IMR-90 (cell line): ENCODE data around the gene ALDOB. TPM values are rescaled to one million over a fixed set of nuclear protein-coding genes. Genes with fewer than 3 reads are reported as not detected.

Experiments used
- ATAC-seq: fragments of 200-7000 bp; cut with Tn5 transposase; 2 replicates; pipeline ENCODE4 v1.9.1; 2020; ENCODE audit warnings: low read depth, mild to moderate bottlenecking, moderate library complexity
- BruUV-seq: library from RNA; stranded (reverse); fragments of 400-500 nt; replicated peaks from 2 replicates; lab custom pipeline; 2021; lab: Mats Ljungman, UMichigan
- CTCF ChIA-PET: fragments of 300-600 bp; formaldehyde crosslinking; extraction: SDS; loops from one replicate; lab custom pipeline; 2021; ENCODE audit warnings: antibody characterized with exemption; lab: Yijun Ruan, JAX
- POLR2A ChIA-PET: fragments of 300-600 bp; sonication (Branson Sonifier 250); formaldehyde crosslinking; loops from one replicate; lab custom pipeline; 2022; ENCODE audit warnings: antibody characterized with exemption; ENCODE audit not compliant: unreplicated experiment; lab: Charles Lee
- DNase-seq: peaks from one replicate; pipeline ENCODE4 v3.0.0; 2013
- H2AFZ ChIP-seq: replicated peaks from 2 replicates; pipeline ENCODE3; 2013; ENCODE audit warnings: low read length, mild to moderate bottlenecking; ENCODE audit not compliant: poor library complexity
- H2AK5ac ChIP-seq: 2 replicates; pipeline ENCODE4 v1.6.1; 2013; ENCODE audit warnings: low read depth, low read length, inconsistent platforms
- H2AK9ac ChIP-seq: replicated peaks from 2 replicates; pipeline ENCODE3; 2013; ENCODE audit warnings: mild to moderate bottlenecking, low read depth, low read length, moderate library complexity; ENCODE audit not compliant: poor library complexity
- H2BK120ac ChIP-seq: 2 replicates; pipeline ENCODE4 v1.6.1; 2013; ENCODE audit warnings: low read depth, low read length, inconsistent platforms
- H2BK15ac ChIP-seq: 3 replicates; pipeline ENCODE4 v1.6.1; 2013; ENCODE audit warnings: low read depth, low read length, inconsistent platforms
- H2BK20ac ChIP-seq: 2 replicates; pipeline ENCODE4 v1.6.1; 2013; ENCODE audit warnings: low read depth, mild to moderate bottlenecking, inconsistent platforms, low read length, moderate library complexity
- H2BK5ac ChIP-seq: 2 replicates; pipeline ENCODE4 v1.6.1; 2013; ENCODE audit warnings: mild to moderate bottlenecking, low read depth, low read length, inconsistent platforms; ENCODE audit not compliant: poor library complexity, severe bottlenecking
- H3K14ac ChIP-seq: replicated peaks from 2 replicates; pipeline ENCODE4 v1.6.1; 2013; ENCODE audit warnings: low read depth, low read length, inconsistent platforms
- H3K18ac ChIP-seq: 2 replicates; pipeline ENCODE4 v1.6.1; 2013; ENCODE audit warnings: low read depth, low read length, control low read depth
- H3K23ac ChIP-seq: 2 replicates; pipeline ENCODE4 v1.6.1; 2013; ENCODE audit warnings: low read depth, low read length, inconsistent platforms
- H3K27ac ChIP-seq: 2 replicates; pipeline ENCODE4 v1.5.1; 2013; ENCODE audit warnings: mild to moderate bottlenecking, control low read depth, low read length; ENCODE audit not compliant: insufficient read depth
- H3K27me3 ChIP-seq: 2 replicates; pipeline ENCODE4 v1.6.1; 2013; ENCODE audit warnings: low read length; ENCODE audit not compliant: control insufficient read depth, insufficient read depth
- H3K36me3 ChIP-seq: 2 replicates; pipeline ENCODE4 v1.6.1; 2013; ENCODE audit warnings: low read length, mixed read lengths; ENCODE audit not compliant: control insufficient read depth, insufficient read depth
- H3K4ac ChIP-seq: 2 replicates; pipeline ENCODE4 v1.6.1; 2013; ENCODE audit warnings: low read depth, low read length, inconsistent platforms
- H3K4me1 ChIP-seq: 2 replicates; pipeline ENCODE4 v1.6.1; 2013; ENCODE audit warnings: low read length, mixed read lengths; ENCODE audit not compliant: control insufficient read depth, insufficient read depth
- H3K4me2 ChIP-seq: 2 replicates; pipeline ENCODE4 v1.6.1; 2013; ENCODE audit warnings: low read depth, mild to moderate bottlenecking, control low read depth, low read length, moderate library complexity
- H3K4me3 ChIP-seq: 2 replicates; pipeline ENCODE4 v1.5.1; 2013; ENCODE audit warnings: low read depth, mild to moderate bottlenecking, control low read depth, low read length, moderate library complexity; ENCODE audit not compliant: insufficient read depth
- H3K56ac ChIP-seq: 2 replicates; pipeline ENCODE4 v1.6.1; 2013; ENCODE audit warnings: low read length, inconsistent platforms; ENCODE audit not compliant: insufficient read depth; ENCODE audit errors: extremely low read depth
- H3K79me1 ChIP-seq, 2 experiments: 2 replicates each; pipeline ENCODE4 v1.6.1; 2013; ENCODE audit warnings: low read length in 2 of 2, inconsistent platforms in 1 of 2, low read depth in 1 of 2
- H3K9ac ChIP-seq: 2 replicates; pipeline ENCODE4 v1.6.1; 2013; ENCODE audit warnings: low read depth, low read length, control low read depth
- H3K9me1 ChIP-seq: 2 replicates; pipeline ENCODE4 v1.6.1; 2013; ENCODE audit warnings: low read length, inconsistent platforms; ENCODE audit not compliant: insufficient read depth
- H3K9me3 ChIP-seq: 2 replicates; pipeline ENCODE4 v1.6.1; 2013; ENCODE audit warnings: low read length; ENCODE audit not compliant: control insufficient read depth, insufficient read depth
- H4K20me1 ChIP-seq: 2 replicates; pipeline ENCODE4 v1.6.1; 2013; ENCODE audit warnings: low read length, inconsistent platforms; ENCODE audit not compliant: insufficient read depth
- H4K5ac ChIP-seq: 2 replicates; pipeline ENCODE4 v1.6.1; 2013; ENCODE audit warnings: mild to moderate bottlenecking, low read depth, low read length, control low read depth
- H4K8ac ChIP-seq, 2 experiments: 2 replicates each; pipeline ENCODE4 v1.6.1; 2013; ENCODE audit warnings: low read depth in 2 of 2, low read length in 2 of 2, control low read depth in 1 of 2, inconsistent platforms in 1 of 2
- H4K91ac ChIP-seq: 2 replicates; pipeline ENCODE4 v1.6.1; 2013; ENCODE audit warnings: low read depth, low read length, inconsistent platforms; ENCODE audit not compliant: insufficient read depth
- CEBPB ChIP-seq: IDR thresholded peaks from 2 replicates; pipeline ENCODE4 v1.6.1; 2012; ENCODE audit warnings: low read depth, low read length, improper control_type of control experiment
- MAZ ChIP-seq: IDR thresholded peaks from 2 replicates; pipeline ENCODE4 v1.6.1; 2012; ENCODE audit warnings: low read depth, mild to moderate bottlenecking, low read length, improper control_type of control experiment, moderate library complexity, borderline replicate concordance
- POLR2A ChIP-seq: IDR thresholded peaks from 2 replicates; pipeline ENCODE4 v1.6.1; 2012; ENCODE audit warnings: mild to moderate bottlenecking, low read depth, low read length
- WGBS, 2 experiments: methylation state at CpG; one replicate each; pipeline versions ENCODE4 v1.1.5 to v1.1.7; 2013; ENCODE audit warnings: missing lambda C conversion rate in 2 of 2; ENCODE audit not compliant: insufficient read length in 1 of 2; ENCODE audit errors: extremely low coverage in 2 of 2; 5-methylcytosine and 5-hydroxymethylcytosine counted together
- dilution Hi-C: fragments of 300-500 bp; cut with HindIII; formaldehyde crosslinking; loops from one replicate; pipeline ENCODE4 v1.14.3; 2018; ENCODE audit warnings: low sequenced_read_pairs; ENCODE audit not compliant: unreplicated experiment
- in situ Hi-C: fragments of 300-500 bp; cut with MboI; formaldehyde crosslinking; loops from 3 replicates; pipeline ENCODE4 v1.14.3; 2019; ENCODE audit warnings: low sequenced_read_pairs, inconsistent platforms, mixed read lengths
- intact Hi-C: fragments of 100-400 bp; cut with micrococcal nuclease; formaldehyde crosslinking; loops from 2 replicates; pipeline ENCODE4 v1.10.0; 2022
- polyA plus RNA-seq, 3 experiments: library from polyadenylated mRNA; depleted of rRNA; stranded (reverse); fragments of >200 nt; gene quantifications; 2 replicates each; pipeline ENCODE4 v1.2.3, GENCODE V29; 2012; ENCODE audit warnings: low replicate concordance in 1 of 3
- total RNA-seq: library from RNA; depleted of rRNA; stranded (reverse); fragments of >200 nt; gene quantifications from 2 replicates; pipeline ENCODE4 v1.2.3, GENCODE V29; 2012
- TF ChIP-seq, protein P1 (sequence below): fragments of 150-350 bp; IDR thresholded peaks from 2 replicates; pipeline ENCODE4 v1.6.1; 2016; ENCODE audit warnings: low read depth, mild to moderate bottlenecking, low read length, moderate library complexity, borderline replicate concordance

Gene ALDOB
- total and polyA plus RNA-seq, 2 of the 4 experiments (the other 2 are of a cell fraction): not detected

DNA sequence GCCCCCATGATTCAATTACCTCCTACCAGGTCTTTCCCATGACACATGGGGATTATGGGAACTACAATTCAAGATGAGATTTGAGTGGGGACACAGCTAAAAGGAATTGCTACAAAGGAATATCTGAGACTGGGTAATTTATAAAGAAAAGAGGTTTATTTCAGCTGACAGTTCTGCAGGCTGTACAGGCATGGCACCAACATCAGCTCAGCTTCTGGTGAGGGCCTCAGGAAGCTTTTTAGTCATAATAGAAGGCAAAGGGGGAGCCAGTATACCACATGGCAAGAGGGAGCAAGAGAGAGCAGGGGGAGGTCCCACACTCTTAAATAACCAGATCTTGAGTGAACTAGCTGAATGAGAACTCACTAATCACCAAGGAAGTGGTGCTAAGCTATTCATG lies 11.2 kb upstream of the ALDOB start (continued):
- no peak for TF ChIP-seq MAZ
- no peak for TF ChIP-seq POLR2A

DNA sequence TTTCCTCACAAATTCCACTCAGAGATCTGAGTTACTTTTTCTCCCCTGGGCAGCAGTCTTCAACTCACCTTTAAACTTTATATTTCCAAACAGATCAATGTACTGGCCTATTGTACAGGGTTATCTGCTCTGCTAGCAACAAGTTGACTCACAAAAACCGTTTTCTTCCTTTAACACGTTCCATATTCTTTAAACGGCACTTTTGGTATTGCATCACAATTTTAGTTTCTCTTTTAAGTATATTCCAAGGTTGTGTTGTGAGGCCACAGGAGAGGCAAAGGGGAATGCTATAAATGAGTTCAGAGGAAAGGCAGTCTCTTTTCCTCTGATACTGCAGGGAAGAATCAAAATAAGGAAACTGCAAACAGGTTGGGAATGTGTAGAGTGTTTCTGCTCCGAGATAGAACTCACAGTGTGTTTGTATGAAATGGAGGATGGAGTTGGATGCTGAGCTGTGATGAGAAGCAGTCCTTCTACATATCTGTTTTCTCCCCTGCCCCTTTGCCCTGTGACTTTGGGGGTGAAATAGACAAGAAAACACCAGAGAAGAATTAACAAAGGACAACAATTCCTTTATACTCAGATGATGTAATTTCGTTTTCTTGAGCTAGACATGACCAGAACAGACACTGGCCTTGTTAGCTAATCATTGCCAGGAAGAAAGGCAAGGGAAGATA lies 9.9 kb upstream of the ALDOB start:
- H3K23ac ChIP-seq: no peak overlapping the region
- H3K56ac ChIP-seq: no peak overlapping the region
- TF ChIP-seq, protein P1, sequence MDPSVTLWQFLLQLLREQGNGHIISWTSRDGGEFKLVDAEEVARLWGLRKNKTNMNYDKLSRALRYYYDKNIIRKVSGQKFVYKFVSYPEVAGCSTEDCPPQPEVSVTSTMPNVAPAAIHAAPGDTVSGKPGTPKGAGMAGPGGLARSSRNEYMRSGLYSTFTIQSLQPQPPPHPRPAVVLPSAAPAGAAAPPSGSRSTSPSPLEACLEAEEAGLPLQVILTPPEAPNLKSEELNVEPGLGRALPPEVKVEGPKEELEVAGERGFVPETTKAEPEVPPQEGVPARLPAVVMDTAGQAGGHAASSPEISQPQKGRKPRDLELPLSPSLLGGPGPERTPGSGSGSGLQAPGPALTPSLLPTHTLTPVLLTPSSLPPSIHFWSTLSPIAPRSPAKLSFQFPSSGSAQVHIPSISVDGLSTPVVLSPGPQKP: no peak
- peak; percentile 86 for TF ChIP-seq CEBPB
- H3K14ac ChIP-seq: no peak overlapping the region
- dilution Hi-C loops: no loop called here
- H2BK20ac ChIP-seq: no peak overlapping the region
- H3K4me3 ChIP-seq: no peak overlapping the region; the same call in 1 of the 2 replicates
- no peak overlapping the region for H2AK9ac ChIP-seq
- no TSS peak for BruUV-seq
- peaks cover 4% of the 10 kb centered on the region for H3K27me3 ChIP-seq
- no CpG with 5 or more reads among the region's 5 CpGs for WGBS, 2 experiments
- no peaks in the 10 kb centered on the region for H3K4me1 ChIP-seq
- H3K9ac ChIP-seq: no peak overlapping the region; the same call in 1 of the 2 replicates
- H2BK120ac ChIP-seq: no peak overlapping the region
- H4K8ac ChIP-seq: no peak overlapping the region
- no peak overlapping the region for H3K27ac ChIP-seq
- peak; percentile 25 for DNase-seq
- no peak overlapping the region for H2AFZ ChIP-seq
- peak overlapping the region; percentile 56; the same call in 1 of the 2 replicates for H3K4me2 ChIP-seq
- H3K9me3 ChIP-seq: no peaks in the 10 kb centered on the region
- CTCF ChIA-PET: interaction anchor here (1.0 to 1.2 kb wide), 2 partner anchors 14 to 127 kb away, joined by 3 read pairs; no protein-coding TSS in a partner anchor
- in situ Hi-C loops: no loop called here
- H3K79me1 ChIP-seq: no peaks in the 10 kb centered on the region
- H3K18ac ChIP-seq: no peak overlapping the region
- H2AK5ac ChIP-seq: no peak overlapping the region
- no peaks in the 10 kb centered on the region for H3K9me1 ChIP-seq
- POLR2A ChIA-PET: no interaction called here
- H3K36me3 ChIP-seq: no peaks in the 10 kb centered on the region
- H4K20me1 ChIP-seq: no peaks in the 10 kb centered on the region
- no peak overlapping the region for H4K5ac ChIP-seq
- H2BK15ac ChIP-seq: no peak overlapping the region
- no peak overlapping the region for H4K91ac ChIP-seq
- ATAC-seq: peak; percentile 16; the same call in 1 of the 2 replicates
- intact Hi-C loops: loop anchor here (5.0 kb wide), 1 partner anchor 733 kb away; no protein-coding TSS in a partner anchor
- no peak overlapping the region for H3K4ac ChIP-seq
- H2BK5ac ChIP-seq: no peak overlapping the region
